Measurements from ENCODE around the gene SCYGR2. TPM values are rescaled to one million over a fixed set of nuclear protein-coding genes. Genes with fewer than 3 reads are reported as not detected.
"Not testable (repeated sequence)": the region's sequence is repeated elsewhere in the genome, so short reads cannot be mapped to it uniquely, and the experiment has no call there.

SCYGR2 gene
- total RNA-seq (2014; rRNA removed; shearing (Covaris generic)), result not detected in 2 replicates

GRCh38 chr2:227598835-227599503 lies at the start of gene SCYGR2:
Gene SCYGR2 (plus strand): TSS chr2:227598893. CDS start chr2:227598893, 0 bp downstream.
- DNase-seq (ENCODE audit: low read depth), result not testable (repeated sequence)

GRCh38 chr2:227551836-227552235 lies 46.9 kb upstream of the SCYGR2 start:
- DNase-seq (ENCODE audit: low read depth), result no peak

GRCh38 chr2:227562581-227562980 lies 36.1 kb upstream of the SCYGR2 start:
- no peak for DNase-seq (ENCODE audit: low read depth)

- DNase-seq (ENCODE audit: low read depth), result no peak
Measured at GRCh38 chr2:227565080-227565479, 33.6 kb upstream of the SCYGR2 start.

- DNase-seq (ENCODE audit: low read depth), result no peak
Measured at GRCh38 chr2:227566012-227566411, 32.7 kb upstream of the SCYGR2 start.

- no peak for DNase-seq (ENCODE audit: low read depth)
Measured at GRCh38 chr2:227568852-227569169, 29.9 kb upstream of the SCYGR2 start.

GRCh38 chr2:227570615-227571014 lies 28.1 kb upstream of the SCYGR2 start:
- no peak for DNase-seq (ENCODE audit: low read depth)

- DNase-seq (ENCODE audit: low read depth), result no peak
Measured at GRCh38 chr2:227576110-227576509, 22.6 kb upstream of the SCYGR2 start.

- no peak for DNase-seq (ENCODE audit: low read depth)
Measured at GRCh38 chr2:227576812-227577211, 21.9 kb upstream of the SCYGR2 start.

- DNase-seq (ENCODE audit: low read depth), result no peak
Measured at GRCh38 chr2:227577555-227577954, 21.1 kb upstream of the SCYGR2 start.

GRCh38 chr2:227578642-227579041 lies 20.1 kb upstream of the SCYGR2 start:
- DNase-seq (ENCODE audit: low read depth), result no peak

GRCh38 chr2:227579791-227580190 lies 18.9 kb upstream of the SCYGR2 start:
- DNase-seq (ENCODE audit: low read depth), result no peak

GRCh38 chr2:227582369-227582768 lies 16.3 kb upstream of the SCYGR2 start:
- DNase-seq (ENCODE audit: low read depth), result no peak

GRCh38 chr2:227592694-227593387 lies 5.9 kb upstream of the SCYGR2 start:
- DNase-seq (ENCODE audit: low read depth), result no peak

- no peak for DNase-seq (ENCODE audit: low read depth)
Measured at GRCh38 chr2:227595797-227596196, 2.9 kb upstream of the SCYGR2 start.

GRCh38 chr2:227597036-227597435 lies 1.7 kb upstream of the SCYGR2 start:
- DNase-seq (ENCODE audit: low read depth), result no peak

- peak; percentile 31 for DNase-seq (ENCODE audit: low read depth)
Measured at GRCh38 chr2:227597998-227598397, 695 bp upstream of the SCYGR2 start.

GRCh38 chr2:227602358-227602757 lies 3.7 kb downstream of the SCYGR2 start:
- no peak for DNase-seq (ENCODE audit: low read depth)

GRCh38 chr2:227606476-227606875 lies 7.8 kb downstream of the SCYGR2 start:
- DNase-seq (ENCODE audit: low read depth), result no peak

GRCh38 chr2:227607941-227608340 lies 9.2 kb downstream of the SCYGR2 start:
- DNase-seq (ENCODE audit: low read depth), result no peak

- DNase-seq (ENCODE audit: low read depth), result no peak
Measured at GRCh38 chr2:227608561-227609338, 10.1 kb downstream of the SCYGR2 start.

- no peak for DNase-seq (ENCODE audit: low read depth)
Measured at GRCh38 chr2:227610123-227610522, 11.4 kb downstream of the SCYGR2 start.

Measured in Daoy (cell line).